Activated CD8-positive, alpha-beta memory T cell treated with anti-CD3 and anti-CD28 coated beads, Interleukin-2, amount 50 U/mL, for 4 hours (primary cell): ENCODE measurements around the gene RSPH1.

ENCODE experiments used
- DNase-seq: peaks from one replicate; pipeline ENCODE4 v3.0.0-alpha.2; 2020

RSPH1 gene

GRCh38 chr21:42512346-42513034, 16.5 kb upstream of the RSPH1 start:
- DNase-seq = no peak

- no peak for DNase-seq
Observed at GRCh38 chr21:42509244-42509643, 13.2 kb upstream of the RSPH1 start.

- DNase-seq = no peak
Observed at GRCh38 chr21:42508371-42508770, 12.3 kb upstream of the RSPH1 start.

- no peak for DNase-seq
Observed at GRCh38 chr21:42507418-42507817, 11.4 kb upstream of the RSPH1 start.

GRCh38 chr21:42505090-42505726, 9.2 kb upstream of the RSPH1 start:
- DNase-seq = no peak

GRCh38 chr21:42503711-42504110, 7.7 kb upstream of the RSPH1 start:
- no peak for DNase-seq

- DNase-seq = no peak
Observed at GRCh38 chr21:42500736-42501135, 4.7 kb upstream of the RSPH1 start.

GRCh38 chr21:42500225-42500624, 4.2 kb upstream of the RSPH1 start:
- no peak for DNase-seq

GRCh38 chr21:42499444-42500112, 3.6 kb upstream of the RSPH1 start:
- DNase-seq = no peak

GRCh38 chr21:42498012-42498411, 2.0 kb upstream of the RSPH1 start:
- no peak for DNase-seq

GRCh38 chr21:42496839-42497202, 797 bp upstream of the RSPH1 start:
- no peak for DNase-seq

- no peak for DNase-seq
Observed at GRCh38 chr21:42495765-42496119, 282 bp downstream of the RSPH1 start.

- no peak for DNase-seq
Observed at GRCh38 chr21:42495027-42495426, 997 bp downstream of the RSPH1 start.

GRCh38 chr21:42493109-42494060, 2.6 kb downstream of the RSPH1 start:
- DNase-seq = no peak

- no peak for DNase-seq
Observed at GRCh38 chr21:42492201-42492600, 3.8 kb downstream of the RSPH1 start.

- DNase-seq = no peak
Observed at GRCh38 chr21:42491328-42491727, 4.7 kb downstream of the RSPH1 start.

- no peak for DNase-seq
Observed at GRCh38 chr21:42490720-42491119, 5.3 kb downstream of the RSPH1 start.

- no peak for DNase-seq
Observed at GRCh38 chr21:42489991-42490390, 6.0 kb downstream of the RSPH1 start.

GRCh38 chr21:42489006-42489563, 6.9 kb downstream of the RSPH1 start:
- no peak for DNase-seq

- no peak for DNase-seq
Observed at GRCh38 chr21:42486531-42486930, 9.5 kb downstream of the RSPH1 start.

- DNase-seq = no peak
Observed at GRCh38 chr21:42486072-42486471, 10.0 kb downstream of the RSPH1 start.

GRCh38 chr21:42484966-42485365, 11.1 kb downstream of the RSPH1 start:
- DNase-seq = no peak

- no peak for DNase-seq
Observed at GRCh38 chr21:42481169-42481568, 14.9 kb downstream of the RSPH1 start.
